Measurements from ENCODE around the gene ACOXL. TPM values are rescaled to one million over a fixed set of nuclear protein-coding genes. Genes with fewer than 3 reads are reported as not detected.

The ACOXL gene
- total and polyA plus RNA-seq, 9 of the 15 experiments (the other 6 are each of a cell fraction or from before 2014, with no cell fraction given): 0.31 to 0.56 TPM; not detected in 7

DNA sequence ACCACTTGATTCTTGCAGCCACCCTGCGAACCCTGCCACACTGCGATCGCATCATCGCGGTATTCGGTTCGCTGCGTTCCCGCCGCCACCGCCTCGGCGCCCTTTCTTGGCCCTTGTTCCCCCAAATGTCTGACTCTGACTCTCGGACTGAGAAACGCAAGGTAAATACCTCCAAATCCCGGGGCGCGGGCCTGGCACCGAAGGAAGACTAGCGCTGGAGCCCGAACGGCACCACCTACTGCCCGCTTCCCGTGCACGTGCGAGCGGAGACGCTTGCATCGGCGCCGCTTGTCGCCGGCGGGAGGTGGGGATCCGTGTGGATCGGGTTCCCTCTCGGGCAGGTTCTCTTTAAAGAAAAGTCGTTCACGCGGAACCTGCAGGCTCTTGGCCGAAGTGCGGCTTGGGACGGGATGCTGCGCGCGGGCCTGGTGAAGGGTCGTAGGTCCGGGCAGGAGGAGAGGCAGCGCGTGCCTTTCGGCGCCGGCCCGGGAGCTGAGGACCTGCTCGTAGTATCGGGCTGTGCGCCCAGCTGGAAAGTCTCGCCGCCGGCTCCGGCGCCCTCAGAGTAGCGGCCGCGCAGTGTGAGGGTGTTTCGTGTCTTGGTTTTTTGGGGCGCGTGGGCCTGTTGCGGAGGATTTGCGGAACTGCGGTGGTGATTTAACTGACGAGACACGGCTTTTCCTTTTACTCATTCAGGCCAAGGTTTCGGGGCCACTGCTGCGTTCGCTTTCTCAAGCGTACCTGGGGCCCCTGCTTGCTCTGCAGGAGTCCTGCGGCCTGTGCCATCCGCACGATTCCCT lies 388.9 kb downstream of the ACOXL start (continued):
- TF ChIP-seq ZZZ3 (IDR thresholded peaks at IDR 0.05) (no peak), XRCC3 (IDR thresholded peaks at IDR 0.05) (no peak), HNRNPL (IDR thresholded peaks at IDR 0.05; ENCODE audit: low read depth, low read length) (no peak), SUPT5H (IDR thresholded peaks at IDR 0.05) (no peak), PHF20 (IDR thresholded peaks at IDR 0.05; ENCODE audit: partially characterized antibody) (peak; percentile 14), ZNF780A (CRISPR knock-in tag; IDR thresholded peaks at IDR 0.05) (no peak), ZNF561 (CRISPR knock-in tag; conservative IDR thresholded peaks at IDR 0.05) (no peak), ZKSCAN1 (IDR thresholded peaks at IDR 0.05; ENCODE audit: low read depth, low read length) (no peak), CHD4 (IDR thresholded peaks at IDR 0.05; ENCODE audit: insufficient read depth, insufficient replicate concordance, low read depth, low read length, poor library complexity, severe bottlenecking) (no peak), ZC3H11A (IDR thresholded peaks at IDR 0.05; ENCODE audit: low read depth, low read length) (no peak), LEF1 (IDR thresholded peaks at IDR 0.05) (no peak), WHSC1 (IDR thresholded peaks at IDR 0.05; ENCODE audit: low read length) (no peak), BRD4 (IDR thresholded peaks at IDR 0.05) (no peak), ZNF165 (CRISPR knock-in tag; IDR thresholded peaks at IDR 0.05; ENCODE audit: borderline replicate concordance) (no peak)
- TF ChIP-seq, protein P1, sequence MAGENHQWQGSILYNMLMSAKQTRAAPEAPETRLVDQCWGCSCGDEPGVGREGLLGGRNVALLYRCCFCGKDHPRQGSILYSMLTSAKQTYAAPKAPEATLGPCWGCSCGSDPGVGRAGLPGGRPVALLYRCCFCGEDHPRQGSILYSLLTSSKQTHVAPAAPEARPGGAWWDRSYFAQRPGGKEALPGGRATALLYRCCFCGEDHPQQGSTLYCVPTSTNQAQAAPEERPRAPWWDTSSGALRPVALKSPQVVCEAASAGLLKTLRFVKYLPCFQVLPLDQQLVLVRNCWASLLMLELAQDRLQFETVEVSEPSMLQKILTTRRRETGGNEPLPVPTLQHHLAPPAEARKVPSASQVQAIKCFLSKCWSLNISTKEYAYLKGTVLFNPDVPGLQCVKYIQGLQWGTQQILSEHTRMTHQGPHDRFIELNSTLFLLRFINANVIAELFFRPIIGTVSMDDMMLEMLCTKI (IDR thresholded peaks at IDR 0.05; ENCODE audit: partially characterized antibody): no peak
- TF ChIP-seq, protein P2, sequence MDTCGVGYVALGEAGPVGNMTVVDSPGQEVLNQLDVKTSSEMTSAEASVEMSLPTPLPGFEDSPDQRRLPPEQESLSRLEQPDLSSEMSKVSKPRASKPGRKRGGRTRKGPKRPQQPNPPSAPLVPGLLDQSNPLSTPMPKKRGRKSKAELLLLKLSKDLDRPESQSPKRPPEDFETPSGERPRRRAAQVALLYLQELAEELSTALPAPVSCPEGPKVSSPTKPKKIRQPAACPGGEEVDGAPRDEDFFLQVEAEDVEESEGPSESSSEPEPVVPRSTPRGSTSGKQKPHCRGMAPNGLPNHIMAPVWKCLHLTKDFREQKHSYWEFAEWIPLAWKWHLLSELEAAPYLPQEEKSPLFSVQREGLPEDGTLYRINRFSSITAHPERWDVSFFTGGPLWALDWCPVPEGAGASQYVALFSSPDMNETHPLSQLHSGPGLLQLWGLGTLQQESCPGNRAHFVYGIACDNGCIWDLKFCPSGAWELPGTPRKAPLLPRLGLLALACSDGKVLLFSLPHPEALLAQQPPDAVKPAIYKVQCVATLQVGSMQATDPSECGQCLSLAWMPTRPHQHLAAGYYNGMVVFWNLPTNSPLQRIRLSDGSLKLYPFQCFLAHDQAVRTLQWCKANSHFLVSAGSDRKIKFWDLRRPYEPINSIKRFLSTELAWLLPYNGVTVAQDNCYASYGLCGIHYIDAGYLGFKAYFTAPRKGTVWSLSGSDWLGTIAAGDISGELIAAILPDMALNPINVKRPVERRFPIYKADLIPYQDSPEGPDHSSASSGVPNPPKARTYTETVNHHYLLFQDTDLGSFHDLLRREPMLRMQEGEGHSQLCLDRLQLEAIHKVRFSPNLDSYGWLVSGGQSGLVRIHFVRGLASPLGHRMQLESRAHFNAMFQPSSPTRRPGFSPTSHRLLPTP (IDR thresholded peaks at IDR 0.05; ENCODE audit: borderline replicate concordance, extremely low read depth, insufficient read length): no peak

Measured in K562 (cell line).